ENCODE results near the gene IFI6. TPM values are rescaled to one million over a fixed set of nuclear protein-coding genes. Genes with fewer than 3 reads are reported as not detected.
A peak's percentile ranks its signal among the peaks of the same experiment; 100 is the strongest.

The IFI6 gene
- total RNA-seq, 4 donors from 2014 or later = 120 to 174 (median 150) TPM

DNA sequence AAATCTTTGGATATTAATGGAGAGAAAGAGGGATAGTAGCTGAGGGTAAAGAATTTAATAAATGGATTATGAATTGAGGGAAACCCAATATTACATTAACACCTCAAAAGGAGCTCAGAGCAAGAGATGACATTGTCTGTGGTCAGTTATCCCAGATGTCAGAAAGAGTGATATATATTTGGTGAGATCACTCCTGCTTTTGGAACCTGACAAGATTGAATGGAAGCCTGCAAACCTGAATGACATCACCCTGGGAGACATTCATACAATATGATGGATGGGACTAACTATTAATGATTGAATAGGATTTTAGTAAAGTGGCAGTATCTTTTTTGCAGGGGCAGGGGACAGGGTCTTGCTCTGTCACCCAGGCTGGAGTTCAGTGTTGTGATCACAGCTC lies 6.8 kb upstream of the IFI6 start:
- no peaks in the 10 kb centered on the region for H3K4me1 ChIP-seq
- H3K36me3 ChIP-seq = no peaks in the 10 kb centered on the region
- TF ChIP-seq CTCF (IDR thresholded peaks at IDR 0.05) = no peak
- no peak for TF ChIP-seq POLR2A (IDR thresholded peaks at IDR 0.05)
- intact Hi-C loops (cut with DNase I) = loop anchor here (10.0 kb wide), 1 partner anchor 156 kb away; the partner anchor contains the start of gene PPP1R8
- no peaks in the 10 kb centered on the region for H3K27me3 ChIP-seq
- no peak overlapping the region for H3K4me3 ChIP-seq (replicated peaks in 1 of 3)
- H3K27ac ChIP-seq = no peak overlapping the region
- H3K9me3 ChIP-seq = no peaks in the 10 kb centered on the region
- no peak for DNase-seq

DNA sequence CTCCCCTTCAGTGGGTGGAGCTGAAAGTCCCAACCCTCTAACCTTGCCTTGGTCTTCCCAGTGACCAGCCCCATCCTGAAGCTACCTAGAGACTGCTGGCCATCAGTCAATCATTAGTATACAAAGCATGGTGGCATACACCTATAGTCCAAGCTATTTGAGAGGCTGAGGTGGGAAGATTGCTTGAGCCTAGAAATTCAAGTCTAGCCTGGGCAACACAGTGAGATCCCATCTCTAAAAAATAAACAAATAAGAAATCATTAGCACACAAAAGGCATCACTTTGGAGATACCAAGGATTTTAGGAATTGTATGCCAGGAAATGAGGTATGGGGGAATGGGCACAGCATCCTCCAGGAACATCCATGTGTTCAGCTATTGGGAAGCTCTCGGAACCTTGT lies 4.4 kb upstream of the IFI6 start:
- Histone ChIP-seq H3K4me1 (peaks cover 10 to 12% of the 10 kb centered on the region in 2 donors), H3K27ac (no peak overlapping the region), H3K36me3 (no peaks in the 10 kb centered on the region), H3K9me3 (no peaks in the 10 kb centered on the region), H3K4me3 (replicated peaks in 1 of 3) (no peak overlapping the region), H3K27me3 (no peaks in the 10 kb centered on the region)
- intact Hi-C loops (cut with DNase I) = loop anchor here (10.0 kb wide), 1 partner anchor 158 kb away; the partner anchor contains the start of gene PPP1R8
- no peak for DNase-seq
- TF ChIP-seq POLR2A (IDR thresholded peaks at IDR 0.05) (no peak), CTCF (IDR thresholded peaks at IDR 0.05) (no peak)
- WGBS, 2 donors = 91 to 100% methylated on average over 1 of the region's 1 CpG

DNA sequence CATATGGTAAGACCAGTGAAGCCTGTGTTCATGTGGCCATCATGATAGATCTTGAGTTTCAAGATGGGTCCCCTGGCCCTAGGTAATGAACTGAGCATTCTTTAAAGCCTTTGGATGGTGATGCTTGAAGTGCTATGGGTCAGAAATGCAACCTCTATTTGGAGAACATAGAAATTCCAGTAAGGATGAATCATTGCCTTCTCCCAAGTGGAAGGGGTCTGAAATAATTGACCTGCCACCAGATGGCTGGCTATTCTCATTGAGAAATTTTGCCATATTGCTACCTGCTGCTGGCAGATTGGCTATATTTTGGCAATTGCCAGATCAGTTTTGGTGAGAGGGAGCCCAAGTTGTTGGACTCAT lies 739 bp upstream of the IFI6 start:
- no peak for TF ChIP-seq POLR2A (IDR thresholded peaks at IDR 0.05)
- no peak for TF ChIP-seq CTCF (IDR thresholded peaks at IDR 0.05)
- DNase-seq = no peak
- H3K9me3 ChIP-seq = no peaks in the 10 kb centered on the region
- no peaks in the 10 kb centered on the region for H3K27me3 ChIP-seq
- intact Hi-C loops (cut with DNase I) = loop anchor here (5.0 to 10.0 kb wide), 2 partner anchors 55 to 162 kb away; partner anchors contain the start of genes FAM76A and PPP1R8
- peaks cover 16 to 31% of the 10 kb centered on the region in 2 donors for H3K4me1 ChIP-seq
- H3K36me3 ChIP-seq = no peaks in the 10 kb centered on the region
- no peak overlapping the region for H3K4me3 ChIP-seq (replicated peaks in 1 of 3)
- H3K27ac ChIP-seq = peak overlapping the region; percentile 81 to 92 (median 91)

DNA sequence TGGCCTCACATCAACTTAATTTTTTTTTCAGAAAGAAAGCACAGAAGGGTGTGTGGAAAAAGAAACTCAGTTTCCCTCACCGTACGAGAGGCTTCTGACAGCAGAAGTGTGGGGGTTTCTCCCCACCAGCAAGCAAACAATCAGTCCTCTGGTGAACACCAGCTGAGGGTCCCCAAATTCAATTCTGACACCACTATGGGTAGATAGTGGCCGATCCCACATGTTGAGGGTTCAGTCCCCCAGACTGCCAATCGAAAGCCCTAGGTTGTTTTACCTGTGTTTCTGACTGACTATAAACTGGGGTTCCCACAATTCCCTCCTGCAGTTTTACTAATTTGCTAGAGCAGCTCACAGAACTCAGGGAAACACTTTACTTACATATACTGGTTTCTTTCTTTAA lies 2.1 kb downstream of the IFI6 start:
- Histone ChIP-seq H3K4me3 (replicated peaks in 1 of 3) (no peak overlapping the region), H3K4me1 (peaks cover 16 to 31% of the 10 kb centered on the region in 2 donors), H3K36me3 (no peaks in the 10 kb centered on the region), H3K27ac (no peak overlapping the region), H3K9me3 (no peaks in the 10 kb centered on the region), H3K27me3 (no peaks in the 10 kb centered on the region)
- no peak for TF ChIP-seq POLR2A (IDR thresholded peaks at IDR 0.05)
- no peak for TF ChIP-seq CTCF (IDR thresholded peaks at IDR 0.05)
- intact Hi-C loops (cut with DNase I) = loop anchor here (5.0 to 10.0 kb wide), 3 partner anchors 57 to 278 kb away; partner anchors contain the start of genes FAM76A, GPR3 and PPP1R8
- no peak for DNase-seq
- 78 to 94% methylated on average over 4 of the region's 4 CpGs for WGBS, 2 donors

DNA sequence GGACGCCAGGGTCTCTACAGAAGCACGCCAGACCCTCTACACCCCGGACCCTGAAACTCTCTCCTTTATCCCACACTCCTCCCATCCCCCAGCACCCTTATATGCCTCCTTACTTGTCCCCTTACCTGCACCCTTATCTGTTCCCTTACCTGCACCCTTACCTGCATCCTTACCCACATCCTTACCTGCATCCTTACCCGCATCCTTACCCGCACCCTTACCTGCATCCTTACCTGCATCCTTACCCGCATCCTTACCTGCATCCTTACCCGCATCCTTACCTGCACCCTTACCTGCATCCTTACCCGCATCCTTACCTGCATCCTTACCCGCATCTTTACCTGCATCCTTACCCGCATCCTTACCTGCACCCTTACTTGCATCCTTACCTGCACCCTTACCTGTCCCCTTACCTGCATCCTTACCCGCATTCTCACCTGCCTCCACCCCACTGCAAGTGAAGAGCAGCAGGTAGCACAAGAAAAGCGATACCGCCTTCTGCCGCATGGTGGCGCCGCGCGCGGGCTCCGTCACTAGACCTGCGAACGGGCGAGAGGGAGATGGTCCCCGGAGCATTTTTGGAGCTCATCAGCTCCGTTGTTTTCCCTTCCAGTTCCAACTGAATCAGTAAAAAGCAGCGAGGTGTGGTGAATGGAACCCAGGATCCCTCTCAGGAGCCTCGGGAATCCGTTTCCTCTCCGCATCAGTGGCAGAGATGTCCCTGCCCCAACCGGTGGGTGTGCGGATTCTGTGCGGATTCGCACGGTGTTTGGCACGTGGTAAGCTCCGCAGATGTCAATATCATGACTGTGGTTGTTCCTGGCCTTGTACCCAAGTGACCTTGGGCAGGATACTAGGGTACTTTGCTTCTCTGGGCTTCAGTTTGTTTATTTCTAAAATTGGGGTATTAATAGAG lies 2.9 kb downstream of the IFI6 start:
- intact Hi-C loops (cut with DNase I) = loop anchor here (5.0 kb wide), 1 partner anchor 277 kb away; the partner anchor contains the start of gene GPR3
- Histone ChIP-seq H3K4me3 (replicated peaks in 1 of 3) (peak overlapping the region in 2 of 3 donors; percentile 14 to 20), H3K27me3 (no peaks in the 10 kb centered on the region), H3K4me1 (peaks cover 16 to 31% of the 10 kb centered on the region in 2 donors), H3K27ac (no peak overlapping the region), H3K9me3 (no peaks in the 10 kb centered on the region), H3K36me3 (no peaks in the 10 kb centered on the region)
- TF ChIP-seq CTCF (IDR thresholded peaks at IDR 0.05) (peak; percentile 72 to 97 (median 80)), POLR2A (IDR thresholded peaks at IDR 0.05) (no peak)
- 15 to 17% methylated on average over 32 to 36 of the region's 36 CpGs for WGBS, 2 donors
- peak; percentile 80 to 86 for DNase-seq

Measured in thyroid gland (tissue), 4 donors.